Measurements from ENCODE around the gene FAP.

Gene FAP

DNA sequence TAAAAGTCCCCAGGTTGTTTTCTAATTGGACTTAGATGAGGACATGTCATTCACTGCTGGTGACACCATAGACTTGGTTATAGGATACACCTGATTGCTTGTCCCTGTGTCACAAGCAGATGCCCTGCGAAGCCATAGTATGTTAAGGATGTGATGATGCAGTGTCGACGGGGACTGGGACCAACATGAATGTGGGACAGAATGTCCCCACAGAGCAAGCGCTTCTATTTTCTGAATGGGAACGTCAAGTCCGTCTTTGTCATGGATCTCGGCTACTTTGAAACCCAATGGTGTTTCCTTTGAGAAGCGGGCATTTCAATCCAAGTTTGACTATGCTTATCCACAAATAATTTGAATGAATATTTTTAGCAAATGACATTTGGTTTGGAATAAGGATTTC lies 93.3 kb downstream of the FAP start:
- Histone ChIP-seq H3K4me1 (ENCODE audit: control insufficient read depth in 1 of 2, insufficient read depth in 2 of 2, low read length in 2 of 2) (peaks cover 0 to 3% of the 10 kb centered on the region in 2 donors), H3K4me3 (ENCODE audit: low read depth in 1 of 2, low read length in 2 of 2) (no peak overlapping the region), H3K9me3 (ENCODE audit: control insufficient read depth in 1 of 2, low read length in 2 of 2) (no peaks in the 10 kb centered on the region), H3K36me3 (ENCODE audit: control insufficient read depth in 1 of 2, insufficient read depth in 2 of 2, low read length in 2 of 2) (no peaks in the 10 kb centered on the region), H3K9ac (ENCODE audit: low read depth in 1 of 2, low read length in 2 of 2) (no peak overlapping the region), H3K27ac (ENCODE audit: low read depth, low read length) (no peak overlapping the region), H3K27me3 (ENCODE audit: control insufficient read depth in 1 of 2, insufficient read depth in 2 of 2, low read length in 2 of 2) (peaks cover 4 to 9% of the 10 kb centered on the region in 2 donors)

DNA sequence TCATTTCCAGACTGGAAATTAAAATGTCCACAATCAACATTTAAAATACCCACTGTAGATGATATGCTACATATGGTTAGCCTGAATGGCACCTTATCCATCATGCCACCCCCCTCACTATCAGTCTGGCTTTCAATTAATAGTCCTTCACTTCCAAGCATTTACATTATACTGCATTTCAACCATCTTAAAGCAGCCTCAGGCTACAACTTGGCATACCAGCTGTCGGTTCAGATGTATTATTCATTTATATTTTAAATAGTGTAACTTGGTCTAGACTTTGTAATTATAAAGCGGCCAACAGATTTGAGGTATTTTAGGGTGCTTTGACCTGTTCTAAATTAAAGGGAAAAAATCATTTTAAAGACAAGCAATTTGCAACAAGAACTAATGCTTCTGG lies 93.8 kb downstream of the FAP start:
- Histone ChIP-seq H3K9ac (ENCODE audit: low read depth in 1 of 2, low read length in 2 of 2) (no peak overlapping the region), H3K27ac (ENCODE audit: low read depth, low read length) (no peak overlapping the region), H3K36me3 (ENCODE audit: control insufficient read depth in 1 of 2, insufficient read depth in 2 of 2, low read length in 2 of 2) (no peaks in the 10 kb centered on the region), H3K4me3 (ENCODE audit: low read depth in 1 of 2, low read length in 2 of 2) (no peak overlapping the region), H3K27me3 (ENCODE audit: control insufficient read depth in 1 of 2, insufficient read depth in 2 of 2, low read length in 2 of 2) (peaks cover 4 to 9% of the 10 kb centered on the region in 2 donors), H3K9me3 (ENCODE audit: control insufficient read depth in 1 of 2, low read length in 2 of 2) (no peaks in the 10 kb centered on the region), H3K4me1 (ENCODE audit: control insufficient read depth in 1 of 2, insufficient read depth in 2 of 2, low read length in 2 of 2) (peaks cover 0 to 3% of the 10 kb centered on the region in 2 donors)

DNA sequence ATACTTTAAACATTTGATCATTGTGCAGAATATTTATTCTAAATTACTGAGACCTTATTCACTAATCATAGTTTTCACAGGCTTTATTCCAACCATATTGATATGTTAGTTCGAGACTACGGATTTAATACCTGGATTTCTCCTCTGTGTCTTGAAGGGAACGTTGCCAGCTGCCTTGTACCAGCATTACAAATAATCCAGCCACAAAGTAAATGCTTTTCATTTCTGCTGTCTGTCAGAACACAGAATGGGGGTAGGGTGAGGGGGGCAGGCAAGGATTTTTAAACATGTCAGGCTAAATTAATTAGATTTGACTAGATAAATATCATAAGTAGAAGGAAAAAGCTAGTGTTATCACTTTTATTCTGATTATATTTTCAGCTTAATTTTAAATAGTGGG lies 94.3 kb downstream of the FAP start:
- H3K4me1 ChIP-seq (ENCODE audit: control insufficient read depth in 1 of 2, insufficient read depth in 2 of 2, low read length in 2 of 2) = peaks cover 0 to 3% of the 10 kb centered on the region in 2 donors
- H3K27me3 ChIP-seq (ENCODE audit: control insufficient read depth in 1 of 2, insufficient read depth in 2 of 2, low read length in 2 of 2) = peaks cover 4 to 9% of the 10 kb centered on the region in 2 donors
- H3K9ac ChIP-seq (ENCODE audit: low read depth in 1 of 2, low read length in 2 of 2) = no peak overlapping the region
- H3K9me3 ChIP-seq (ENCODE audit: control insufficient read depth in 1 of 2, low read length in 2 of 2) = no peaks in the 10 kb centered on the region
- H3K4me3 ChIP-seq (ENCODE audit: low read depth in 1 of 2, low read length in 2 of 2) = no peak overlapping the region
- H3K27ac ChIP-seq (ENCODE audit: low read depth, low read length) = no peak overlapping the region
- H3K36me3 ChIP-seq (ENCODE audit: control insufficient read depth in 1 of 2, insufficient read depth in 2 of 2, low read length in 2 of 2) = no peaks in the 10 kb centered on the region

DNA sequence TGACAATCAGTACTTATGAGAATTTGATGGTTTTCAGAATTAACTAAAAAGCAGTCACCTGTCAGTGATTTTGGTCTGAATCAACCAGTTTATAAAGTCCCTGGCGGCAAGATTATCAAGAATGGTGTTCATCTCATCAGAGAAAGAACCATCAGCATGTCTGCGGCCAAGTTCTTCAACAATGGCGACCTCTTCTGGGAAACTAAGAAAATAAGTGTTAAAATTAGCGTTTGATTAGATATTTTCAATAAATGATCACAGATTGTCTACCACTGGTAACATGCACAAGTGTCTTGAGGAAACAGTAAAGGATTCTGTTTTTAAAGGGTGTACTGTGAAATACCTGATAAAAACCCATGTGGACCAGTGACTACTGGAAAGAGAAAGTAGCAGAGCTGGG lies 99.3 kb downstream of the FAP start:
- no peak overlapping the region for H3K27ac ChIP-seq (ENCODE audit: low read depth, low read length)
- H3K4me3 ChIP-seq (ENCODE audit: low read depth in 1 of 2, low read length in 2 of 2) = no peak overlapping the region
- H3K9ac ChIP-seq (ENCODE audit: low read depth in 1 of 2, low read length in 2 of 2) = no peak overlapping the region
- H3K36me3 ChIP-seq (ENCODE audit: control insufficient read depth in 1 of 2, insufficient read depth in 2 of 2, low read length in 2 of 2) = no peaks in the 10 kb centered on the region
- H3K9me3 ChIP-seq (ENCODE audit: control insufficient read depth in 1 of 2, low read length in 2 of 2) = no peaks in the 10 kb centered on the region
- H3K4me1 ChIP-seq (ENCODE audit: control insufficient read depth in 1 of 2, insufficient read depth in 2 of 2, low read length in 2 of 2) = no peaks in the 10 kb centered on the region
- peaks cover 4 to 9% of the 10 kb centered on the region in 2 donors for H3K27me3 ChIP-seq (ENCODE audit: control insufficient read depth in 1 of 2, insufficient read depth in 2 of 2, low read length in 2 of 2)

DNA sequence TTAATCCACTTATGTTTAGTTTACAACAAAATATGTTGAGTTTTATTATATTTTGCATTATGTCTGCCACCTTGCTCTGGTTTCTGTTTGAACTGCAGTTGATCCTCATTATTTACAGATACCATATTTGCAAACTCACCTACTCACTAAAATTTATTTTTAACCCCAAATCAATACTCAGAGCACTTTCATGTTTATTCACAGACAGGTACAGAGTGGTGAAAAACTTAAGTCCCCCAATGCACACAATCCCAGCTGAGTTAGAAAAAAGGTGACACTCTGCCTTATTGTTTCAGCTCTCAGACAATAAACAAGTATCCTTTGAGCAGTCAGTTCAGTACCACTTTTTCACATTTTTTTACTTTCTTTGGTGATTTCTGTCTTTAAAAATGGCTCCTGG lies 104.9 kb downstream of the FAP start:
- Histone ChIP-seq H3K27me3 (ENCODE audit: control insufficient read depth in 1 of 2, insufficient read depth in 2 of 2, low read length in 2 of 2) (no peaks in the 10 kb centered on the region), H3K4me1 (ENCODE audit: control insufficient read depth in 1 of 2, insufficient read depth in 2 of 2, low read length in 2 of 2) (no peaks in the 10 kb centered on the region), H3K27ac (ENCODE audit: low read depth, low read length) (no peak overlapping the region), H3K4me3 (ENCODE audit: low read depth in 1 of 2, low read length in 2 of 2) (no peak overlapping the region), H3K36me3 (ENCODE audit: control insufficient read depth in 1 of 2, insufficient read depth in 2 of 2, low read length in 2 of 2) (no peaks in the 10 kb centered on the region), H3K9ac (ENCODE audit: low read depth in 1 of 2, low read length in 2 of 2) (no peak overlapping the region), H3K9me3 (ENCODE audit: control insufficient read depth in 1 of 2, low read length in 2 of 2) (no peaks in the 10 kb centered on the region)

DNA sequence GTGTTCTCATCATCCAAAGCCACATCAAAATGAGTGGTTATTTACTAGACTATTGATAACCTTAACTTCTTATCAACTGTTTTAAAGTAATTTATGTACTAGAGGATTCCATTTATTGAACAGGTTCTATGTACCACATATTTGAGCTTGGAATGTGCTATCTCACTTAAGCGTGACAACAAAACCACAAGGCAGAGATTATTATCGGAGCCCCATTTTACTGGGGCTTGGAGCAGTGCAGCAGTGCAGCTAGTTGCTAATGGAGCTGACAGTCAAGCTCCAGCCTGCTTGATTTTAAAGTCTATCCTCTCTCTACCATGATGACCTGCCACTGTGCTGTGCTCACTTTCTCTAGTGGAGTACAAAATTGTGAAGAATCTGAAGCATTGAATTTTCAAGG lies 115.8 kb downstream of the FAP start:
- Histone ChIP-seq H3K4me1 (ENCODE audit: control insufficient read depth in 1 of 2, insufficient read depth in 2 of 2, low read length in 2 of 2) (no peaks in the 10 kb centered on the region), H3K36me3 (ENCODE audit: control insufficient read depth in 1 of 2, insufficient read depth in 2 of 2, low read length in 2 of 2) (no peaks in the 10 kb centered on the region), H3K9ac (ENCODE audit: low read depth in 1 of 2, low read length in 2 of 2) (no peak overlapping the region), H3K4me3 (ENCODE audit: low read depth in 1 of 2, low read length in 2 of 2) (no peak overlapping the region), H3K9me3 (ENCODE audit: control insufficient read depth in 1 of 2, low read length in 2 of 2) (no peaks in the 10 kb centered on the region), H3K27ac (ENCODE audit: low read depth, low read length) (no peak overlapping the region), H3K27me3 (ENCODE audit: control insufficient read depth in 1 of 2, insufficient read depth in 2 of 2, low read length in 2 of 2) (no peaks in the 10 kb centered on the region)

DNA sequence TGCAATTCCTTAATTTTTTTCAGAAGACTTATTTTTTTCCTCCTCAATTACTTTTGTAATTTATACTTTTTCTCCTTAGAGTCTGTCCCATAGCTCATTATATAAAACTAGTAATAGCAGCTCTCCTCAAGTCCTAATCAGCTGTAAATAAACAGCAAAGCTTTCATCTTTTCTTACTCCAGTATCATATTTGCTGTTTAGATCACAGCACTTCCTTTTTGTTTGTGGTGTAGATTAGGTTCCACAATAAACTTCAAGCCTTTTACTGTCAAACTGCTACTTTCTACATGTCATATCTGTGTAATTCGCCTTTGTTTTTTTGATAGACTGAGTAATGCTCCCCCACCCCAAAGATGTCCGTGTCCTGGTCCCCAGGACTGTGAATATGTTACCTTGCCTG lies 116.7 kb downstream of the FAP start:
- Histone ChIP-seq H3K36me3 (ENCODE audit: control insufficient read depth in 1 of 2, insufficient read depth in 2 of 2, low read length in 2 of 2) (no peaks in the 10 kb centered on the region), H3K4me1 (ENCODE audit: control insufficient read depth in 1 of 2, insufficient read depth in 2 of 2, low read length in 2 of 2) (no peaks in the 10 kb centered on the region), H3K9ac (ENCODE audit: low read depth in 1 of 2, low read length in 2 of 2) (no peak overlapping the region), H3K27ac (ENCODE audit: low read depth, low read length) (no peak overlapping the region), H3K4me3 (ENCODE audit: low read depth in 1 of 2, low read length in 2 of 2) (no peak overlapping the region), H3K9me3 (ENCODE audit: control insufficient read depth in 1 of 2, low read length in 2 of 2) (no peaks in the 10 kb centered on the region), H3K27me3 (ENCODE audit: control insufficient read depth in 1 of 2, insufficient read depth in 2 of 2, low read length in 2 of 2) (no peaks in the 10 kb centered on the region)

DNA sequence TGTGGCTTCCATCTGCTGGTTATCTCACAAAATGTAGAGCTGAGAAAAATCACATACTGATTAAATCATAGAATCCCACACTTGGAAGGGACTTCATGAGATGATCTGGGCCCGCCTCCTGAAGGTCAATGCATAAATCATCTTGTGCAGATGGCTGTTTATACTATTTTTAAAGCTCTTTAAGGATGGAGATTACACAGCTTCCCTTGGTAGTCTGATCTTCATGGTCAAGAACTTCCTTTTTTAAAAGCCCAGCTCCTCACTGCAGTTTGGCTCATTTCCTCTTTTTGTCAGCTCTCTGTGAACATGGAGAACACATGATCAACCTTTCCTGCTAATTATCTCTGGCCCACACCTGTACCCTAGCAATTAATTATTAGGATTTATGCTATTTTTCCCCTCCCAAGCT lies 117.1 kb downstream of the FAP start:
- Histone ChIP-seq H3K4me3 (ENCODE audit: low read depth in 1 of 2, low read length in 2 of 2) (no peak overlapping the region), H3K27me3 (ENCODE audit: control insufficient read depth in 1 of 2, insufficient read depth in 2 of 2, low read length in 2 of 2) (no peaks in the 10 kb centered on the region), H3K4me1 (ENCODE audit: control insufficient read depth in 1 of 2, insufficient read depth in 2 of 2, low read length in 2 of 2) (no peaks in the 10 kb centered on the region), H3K27ac (ENCODE audit: low read depth, low read length) (no peak overlapping the region), H3K9me3 (ENCODE audit: control insufficient read depth in 1 of 2, low read length in 2 of 2) (no peaks in the 10 kb centered on the region), H3K9ac (ENCODE audit: low read depth in 1 of 2, low read length in 2 of 2) (no peak overlapping the region), H3K36me3 (ENCODE audit: control insufficient read depth in 1 of 2, insufficient read depth in 2 of 2, low read length in 2 of 2) (no peaks in the 10 kb centered on the region)

DNA sequence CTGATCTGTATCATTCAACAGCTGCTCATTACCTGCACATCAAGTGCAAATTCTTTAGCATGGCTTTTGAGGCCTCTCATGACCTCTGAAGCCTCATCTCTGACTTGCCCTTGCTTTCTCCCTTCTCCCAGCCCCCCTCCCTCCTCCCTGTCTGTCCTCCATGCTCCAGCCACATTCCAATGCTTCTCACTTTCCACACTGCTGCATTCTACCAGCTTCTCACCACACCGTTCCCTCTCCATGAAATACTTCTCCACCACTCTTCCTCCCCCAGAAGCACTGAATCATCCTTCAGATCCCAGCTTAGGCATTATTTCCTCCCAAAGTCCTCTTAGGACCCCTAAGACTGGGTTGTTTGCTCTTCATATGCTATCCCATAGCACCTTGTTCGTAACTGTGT lies 118.1 kb downstream of the FAP start:
- no peaks in the 10 kb centered on the region for H3K36me3 ChIP-seq (ENCODE audit: control insufficient read depth in 1 of 2, insufficient read depth in 2 of 2, low read length in 2 of 2)
- H3K4me3 ChIP-seq (ENCODE audit: low read depth in 1 of 2, low read length in 2 of 2) = no peak overlapping the region
- H3K27me3 ChIP-seq (ENCODE audit: control insufficient read depth in 1 of 2, insufficient read depth in 2 of 2, low read length in 2 of 2) = no peaks in the 10 kb centered on the region
- no peaks in the 10 kb centered on the region for H3K4me1 ChIP-seq (ENCODE audit: control insufficient read depth in 1 of 2, insufficient read depth in 2 of 2, low read length in 2 of 2)
- no peak overlapping the region for H3K27ac ChIP-seq (ENCODE audit: low read depth, low read length)
- no peak overlapping the region for H3K9ac ChIP-seq (ENCODE audit: low read depth in 1 of 2, low read length in 2 of 2)
- no peaks in the 10 kb centered on the region for H3K9me3 ChIP-seq (ENCODE audit: control insufficient read depth in 1 of 2, low read length in 2 of 2)

DNA sequence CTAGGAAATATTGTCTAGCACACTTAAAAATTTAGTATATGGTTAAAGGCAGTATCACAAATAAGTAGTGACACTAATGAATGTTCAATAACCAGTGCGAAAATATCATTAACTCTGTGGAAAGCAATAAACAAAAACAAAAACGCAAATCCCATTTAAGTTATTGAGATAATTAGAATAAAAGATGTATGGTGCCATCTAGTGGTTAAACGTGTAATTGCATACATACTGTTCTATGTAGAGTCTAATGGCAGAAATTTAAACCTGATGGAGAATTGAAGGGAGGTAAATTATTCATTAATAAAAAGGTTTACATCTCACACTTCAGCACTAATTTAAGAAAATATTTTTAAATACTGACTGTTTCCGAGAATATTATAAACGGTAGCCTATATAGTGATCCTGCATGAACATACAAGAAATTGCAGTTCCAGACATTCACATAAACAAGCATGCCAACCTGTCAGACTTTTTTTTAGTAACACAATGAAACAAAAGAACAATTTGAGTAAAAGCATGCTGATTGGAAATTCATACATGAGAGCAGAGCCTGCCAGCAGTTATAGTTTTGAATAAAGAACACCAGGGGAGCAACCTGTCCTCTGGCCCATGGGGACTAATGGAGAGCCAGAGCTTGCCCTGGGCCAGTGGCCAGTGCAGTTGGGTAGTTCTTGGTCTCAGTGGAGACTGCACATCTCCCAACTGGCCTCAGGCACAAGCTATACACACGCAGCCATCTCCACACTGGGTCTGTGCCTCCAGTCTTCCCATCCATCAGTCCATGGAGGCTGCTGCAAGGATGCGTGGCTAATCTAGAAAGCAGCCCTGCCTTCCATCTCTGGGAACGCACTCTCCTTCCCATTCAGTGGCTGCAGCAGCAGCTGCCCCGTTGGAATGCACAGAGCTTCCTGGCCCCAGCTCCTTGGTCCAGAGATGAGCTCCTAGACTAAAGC lies 119.2 kb downstream of the FAP start:
- H3K9ac ChIP-seq (ENCODE audit: low read depth in 1 of 2, low read length in 2 of 2) = no peak overlapping the region
- no peak overlapping the region for H3K27ac ChIP-seq (ENCODE audit: low read depth, low read length)
- no peaks in the 10 kb centered on the region for H3K9me3 ChIP-seq (ENCODE audit: control insufficient read depth in 1 of 2, low read length in 2 of 2)
- no peaks in the 10 kb centered on the region for H3K27me3 ChIP-seq (ENCODE audit: control insufficient read depth in 1 of 2, insufficient read depth in 2 of 2, low read length in 2 of 2)
- H3K4me1 ChIP-seq (ENCODE audit: control insufficient read depth in 1 of 2, insufficient read depth in 2 of 2, low read length in 2 of 2) = no peaks in the 10 kb centered on the region
- H3K36me3 ChIP-seq (ENCODE audit: control insufficient read depth in 1 of 2, insufficient read depth in 2 of 2, low read length in 2 of 2) = no peaks in the 10 kb centered on the region
- H3K4me3 ChIP-seq (ENCODE audit: low read depth in 1 of 2, low read length in 2 of 2) = no peak overlapping the region

Data from duodenal mucosa (tissue), 2 donors.